HEK293 (cell line): Measurements from ENCODE around the gene A4GALT.

Source experiments
- CTCF ChIA-PET: fragments of 350-600 bp; formaldehyde crosslinking; extraction: SDS; loops from one replicate; lab custom pipeline; 2021; ENCODE audit warnings: antibody characterized with exemption; lab: Yijun Ruan, JAX
- POLR2A ChIA-PET: fragments of 300-600 bp; formaldehyde crosslinking; extraction: SDS; loops from one replicate; lab custom pipeline; 2020; ENCODE audit warnings: antibody characterized with exemption, inconsistent platforms; lab: Yijun Ruan, JAX
- H3K27ac ChIP-seq: fragments of 200-500 bp; sonication (Bioruptor generic); 2 replicates; pipeline ENCODE4 v1.5.1; 2014; ENCODE audit warnings: low read depth, low read length, control low read depth, inconsistent platforms; ENCODE audit errors: extremely low read depth
- H3K36me3 ChIP-seq, 2 experiments: fragments of 200-500 bp in 1 of 2; sonication (Bioruptor generic) in 1 of 2; 1 replicate in 1 of 2; 2 replicates in 1 of 2; pipeline ENCODE4 v1.5.1; 2014 to 2017; ENCODE audit warnings: inconsistent platforms in 2 of 2, low read length in 2 of 2; ENCODE audit not compliant: control insufficient read depth in 2 of 2, insufficient read depth in 1 of 2
- H3K4me1 ChIP-seq: fragments of 200-500 bp; sonication (Bioruptor generic); 2 replicates; pipeline ENCODE4 v1.5.1; 2014; ENCODE audit warnings: mild to moderate bottlenecking, low read length, inconsistent platforms; ENCODE audit not compliant: control insufficient read depth, insufficient read depth
- H3K4me3 ChIP-seq: 2 replicates; pipeline ENCODE4 v1.5.1; 2011; ENCODE audit warnings: low read depth, mild to moderate bottlenecking, control low read depth, low read length, moderate library complexity
- H3K9me3 ChIP-seq: fragments of 200-500 bp; sonication (Bioruptor generic); 2 replicates; pipeline ENCODE4 v1.5.1; 2014; ENCODE audit warnings: low read depth, low read length, inconsistent platforms; ENCODE audit not compliant: control insufficient read depth, insufficient read depth
- HOXA7 ChIP-seq: sonication (generic); formaldehyde crosslinking; IDR thresholded peaks from 2 replicates; pipeline ENCODE4 v1.8.1; 2022; ENCODE audit warnings: missing genetic modification reagents, borderline replicate concordance
- KLF16 ChIP-seq: fragments of 450-650 bp; formaldehyde crosslinking; IDR thresholded peaks from 2 replicates; pipeline ENCODE4 v1.5.1; 2017; ENCODE audit warnings: missing biosample characterization, missing genetic modification characterization
- MZF1 ChIP-seq: fragments of 450-650 bp; formaldehyde crosslinking; IDR thresholded peaks from 2 replicates; pipeline ENCODE4 v1.5.1; 2017; ENCODE audit warnings: missing biosample characterization, missing genetic modification characterization, borderline replicate concordance
- PRDM1 ChIP-seq: fragments of 450-650 bp; formaldehyde crosslinking; IDR thresholded peaks from 2 replicates; pipeline ENCODE4; 2016; ENCODE audit warnings: missing biosample characterization, missing genetic modification characterization
- SCRT2 ChIP-seq: fragments of 450-650 bp; formaldehyde crosslinking; IDR thresholded peaks from 2 replicates; pipeline ENCODE4 v1.5.1; 2016; ENCODE audit warnings: missing biosample characterization, missing genetic modification characterization
- TRIM28 ChIP-seq: IDR thresholded peaks from 2 replicates; pipeline ENCODE4 v1.6.1; 2011; ENCODE audit warnings: low read length, control low read depth, borderline replicate concordance
- ZBTB20 ChIP-seq: fragments of 450-650 bp; formaldehyde crosslinking; IDR thresholded peaks from 2 replicates; pipeline ENCODE4 v1.5.1; 2016; ENCODE audit warnings: missing biosample characterization, missing genetic modification characterization
- ZNF169 ChIP-seq: fragments of 450-650 bp; formaldehyde crosslinking; IDR thresholded peaks from 2 replicates; pipeline ENCODE4 v1.5.1; 2016; ENCODE audit warnings: missing biosample characterization, missing genetic modification characterization
- ZNF174 ChIP-seq: fragments of 450-650 bp; formaldehyde crosslinking; IDR thresholded peaks from 2 replicates; pipeline ENCODE4 v1.5.0; 2017; ENCODE audit warnings: missing biosample characterization, mild to moderate bottlenecking, missing genetic modification characterization
- ZNF416 ChIP-seq: fragments of 450-650 bp; formaldehyde crosslinking; IDR thresholded peaks from 2 replicates; pipeline ENCODE4 v1.5.1; 2016; ENCODE audit warnings: missing biosample characterization, missing genetic modification characterization
- ZNF426 ChIP-seq: fragments of 450-650 bp; formaldehyde crosslinking; IDR thresholded peaks from 2 replicates; pipeline ENCODE4 v1.5.1; 2017; ENCODE audit warnings: missing biosample characterization, missing genetic modification characterization, mild to moderate bottlenecking, inconsistent platforms, moderate library complexity
- ZNF48 ChIP-seq: fragments of 450-650 bp; formaldehyde crosslinking; IDR thresholded peaks from 2 replicates; pipeline ENCODE4 v1.5.1; 2016; ENCODE audit warnings: missing biosample characterization, missing genetic modification characterization
- ZNF501 ChIP-seq: fragments of 450-650 bp; formaldehyde crosslinking; IDR thresholded peaks from 2 replicates; pipeline ENCODE4 v1.5.1; 2016; ENCODE audit warnings: missing biosample characterization, missing genetic modification characterization
- ZNF530 ChIP-seq: fragments of 450-650 bp; formaldehyde crosslinking; IDR thresholded peaks from 2 replicates; pipeline ENCODE4 v1.5.1; 2016; ENCODE audit warnings: low read depth, missing biosample characterization, missing genetic modification characterization
- ZNF571 ChIP-seq: fragments of 450-650 bp; formaldehyde crosslinking; IDR thresholded peaks from 2 replicates; pipeline ENCODE4 v1.5.0; 2017; ENCODE audit warnings: missing biosample characterization, missing genetic modification characterization
- TF ChIP-seq, protein P1 (sequence below): fragments of 450-650 bp; formaldehyde crosslinking; IDR thresholded peaks from 2 replicates; pipeline ENCODE4 v1.5.1; 2016; ENCODE audit warnings: missing biosample characterization, missing genetic modification characterization
- TF ChIP-seq, protein P2 (sequence below): fragments of 450-650 bp; formaldehyde crosslinking; IDR thresholded peaks from 2 replicates; pipeline ENCODE4 v1.5.1; 2016; ENCODE audit warnings: missing biosample characterization, missing genetic modification characterization
- TF ChIP-seq, protein P3 (sequence below): fragments of 450-650 bp; IDR thresholded peaks from 2 replicates; pipeline ENCODE4 v1.5.1; 2018; ENCODE audit warnings: missing biosample characterization, missing genetic modification characterization
- TF ChIP-seq, protein P4 (sequence below): fragments of 450-650 bp; formaldehyde crosslinking; IDR thresholded peaks from 2 replicates; pipeline ENCODE4 v1.5.1; 2016; ENCODE audit warnings: missing biosample characterization, missing genetic modification characterization
- TF ChIP-seq, protein P5 (sequence below): fragments of 450-650 bp; formaldehyde crosslinking; IDR thresholded peaks from 2 replicates; pipeline ENCODE4 v1.5.1; 2016; ENCODE audit warnings: missing biosample characterization, missing genetic modification characterization
- TF ChIP-seq, protein P6 (sequence below): fragments of 450-650 bp; formaldehyde crosslinking; IDR thresholded peaks from 2 replicates; pipeline ENCODE4 v1.5.1; 2016; ENCODE audit warnings: missing biosample characterization, missing genetic modification characterization
- TF ChIP-seq, protein P7 (sequence below): fragments of 450-650 bp; formaldehyde crosslinking; IDR thresholded peaks from 2 replicates; pipeline ENCODE4 v1.5.1; 2016; ENCODE audit warnings: missing biosample characterization, missing genetic modification characterization

The A4GALT gene

DNA sequence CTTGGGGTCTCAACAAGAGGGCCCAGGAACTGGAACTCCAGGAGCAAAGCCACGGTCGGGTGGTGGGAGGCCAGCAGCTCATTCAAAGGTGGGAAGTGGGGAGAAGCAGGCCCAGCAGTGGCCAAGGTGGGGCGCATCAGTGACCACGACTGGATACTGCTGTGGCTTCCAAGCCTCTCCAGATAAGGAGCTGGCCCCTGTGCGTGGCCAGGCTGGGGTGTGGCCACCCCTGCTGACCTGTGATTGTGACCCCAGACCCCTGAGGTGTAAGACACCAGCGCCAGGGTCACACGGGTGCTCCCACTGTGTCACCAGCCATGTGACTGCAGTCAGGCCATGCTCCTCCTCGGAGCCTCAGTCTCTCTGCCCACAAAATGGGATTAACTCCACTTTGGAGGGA, 20.3 kb downstream of the A4GALT start:
- no peaks in the 10 kb centered on the region for H3K36me3 ChIP-seq
- no peaks in the 10 kb centered on the region for H3K9me3 ChIP-seq
- POLR2A ChIA-PET = no interaction called here
- CTCF ChIA-PET = interaction anchor here (0.8 kb wide), 1 partner anchor 9 kb away, joined by 3 read pairs; no protein-coding TSS in a partner anchor
- H3K27ac ChIP-seq = no peak overlapping the region
- no peaks in the 10 kb centered on the region for H3K4me1 ChIP-seq
- no peak for TF ChIP-seq SCRT2 (tag by site-specific recombination)
- TF ChIP-seq, protein P1, sequence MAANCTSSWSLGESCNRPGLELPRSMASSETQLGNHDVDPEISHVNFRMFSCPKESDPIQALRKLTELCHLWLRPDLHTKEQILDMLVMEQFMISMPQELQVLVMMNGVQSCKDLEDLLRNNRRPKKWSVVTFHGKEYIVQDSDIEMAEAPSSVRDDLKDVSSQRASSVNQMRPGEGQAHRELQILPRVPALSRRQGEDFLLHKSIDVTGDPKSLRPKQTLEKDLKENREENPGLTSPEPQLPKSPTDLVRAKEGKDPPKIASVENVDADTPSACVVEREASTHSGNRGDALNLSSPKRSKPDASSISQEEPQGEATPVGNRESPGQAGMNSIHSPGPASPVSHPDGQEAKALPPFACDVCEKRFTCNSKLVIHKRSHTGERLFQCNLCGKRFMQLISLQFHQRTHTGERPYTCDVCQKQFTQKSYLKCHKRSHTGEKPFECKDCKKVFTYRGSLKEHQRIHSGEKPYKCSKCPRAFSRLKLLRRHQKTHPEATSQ = no peak
- TF ChIP-seq, protein P2, sequence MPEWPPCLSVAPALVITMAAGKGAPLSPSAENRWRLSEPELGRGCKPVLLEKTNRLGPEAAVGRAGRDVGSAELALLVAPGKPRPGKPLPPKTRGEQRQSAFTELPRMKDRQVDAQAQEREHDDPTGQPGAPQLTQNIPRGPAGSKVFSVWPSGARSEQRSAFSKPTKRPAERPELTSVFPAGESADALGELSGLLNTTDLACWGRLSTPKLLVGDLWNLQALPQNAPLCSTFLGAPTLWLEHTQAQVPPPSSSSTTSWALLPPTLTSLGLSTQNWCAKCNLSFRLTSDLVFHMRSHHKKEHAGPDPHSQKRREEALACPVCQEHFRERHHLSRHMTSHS (tag by site-specific recombination) = no peak
- TF ChIP-seq PRDM1 (tag by site-specific recombination) = no peak
- no peak for TF ChIP-seq ZNF416 (tag by site-specific recombination)
- TF ChIP-seq KLF16 (tag by site-specific recombination) = no peak
- TF ChIP-seq, protein P3, sequence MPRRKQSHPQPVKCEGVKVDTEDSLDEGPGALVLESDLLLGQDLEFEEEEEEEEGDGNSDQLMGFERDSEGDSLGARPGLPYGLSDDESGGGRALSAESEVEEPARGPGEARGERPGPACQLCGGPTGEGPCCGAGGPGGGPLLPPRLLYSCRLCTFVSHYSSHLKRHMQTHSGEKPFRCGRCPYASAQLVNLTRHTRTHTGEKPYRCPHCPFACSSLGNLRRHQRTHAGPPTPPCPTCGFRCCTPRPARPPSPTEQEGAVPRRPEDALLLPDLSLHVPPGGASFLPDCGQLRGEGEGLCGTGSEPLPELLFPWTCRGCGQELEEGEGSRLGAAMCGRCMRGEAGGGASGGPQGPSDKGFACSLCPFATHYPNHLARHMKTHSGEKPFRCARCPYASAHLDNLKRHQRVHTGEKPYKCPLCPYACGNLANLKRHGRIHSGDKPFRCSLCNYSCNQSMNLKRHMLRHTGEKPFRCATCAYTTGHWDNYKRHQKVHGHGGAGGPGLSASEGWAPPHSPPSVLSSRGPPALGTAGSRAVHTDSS = no peak
- TF ChIP-seq, protein P4, sequence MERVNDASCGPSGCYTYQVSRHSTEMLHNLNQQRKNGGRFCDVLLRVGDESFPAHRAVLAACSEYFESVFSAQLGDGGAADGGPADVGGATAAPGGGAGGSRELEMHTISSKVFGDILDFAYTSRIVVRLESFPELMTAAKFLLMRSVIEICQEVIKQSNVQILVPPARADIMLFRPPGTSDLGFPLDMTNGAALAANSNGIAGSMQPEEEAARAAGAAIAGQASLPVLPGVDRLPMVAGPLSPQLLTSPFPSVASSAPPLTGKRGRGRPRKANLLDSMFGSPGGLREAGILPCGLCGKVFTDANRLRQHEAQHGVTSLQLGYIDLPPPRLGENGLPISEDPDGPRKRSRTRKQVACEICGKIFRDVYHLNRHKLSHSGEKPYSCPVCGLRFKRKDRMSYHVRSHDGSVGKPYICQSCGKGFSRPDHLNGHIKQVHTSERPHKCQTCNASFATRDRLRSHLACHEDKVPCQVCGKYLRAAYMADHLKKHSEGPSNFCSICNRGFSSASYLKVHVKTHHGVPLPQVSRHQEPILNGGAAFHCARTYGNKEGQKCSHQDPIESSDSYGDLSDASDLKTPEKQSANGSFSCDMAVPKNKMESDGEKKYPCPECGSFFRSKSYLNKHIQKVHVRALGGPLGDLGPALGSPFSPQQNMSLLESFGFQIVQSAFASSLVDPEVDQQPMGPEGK (tag by site-specific recombination) = no peak
- no peak for TF ChIP-seq ZNF501
- no peak for TF ChIP-seq ZNF571 (tag by site-specific recombination)
- TF ChIP-seq, protein P5, sequence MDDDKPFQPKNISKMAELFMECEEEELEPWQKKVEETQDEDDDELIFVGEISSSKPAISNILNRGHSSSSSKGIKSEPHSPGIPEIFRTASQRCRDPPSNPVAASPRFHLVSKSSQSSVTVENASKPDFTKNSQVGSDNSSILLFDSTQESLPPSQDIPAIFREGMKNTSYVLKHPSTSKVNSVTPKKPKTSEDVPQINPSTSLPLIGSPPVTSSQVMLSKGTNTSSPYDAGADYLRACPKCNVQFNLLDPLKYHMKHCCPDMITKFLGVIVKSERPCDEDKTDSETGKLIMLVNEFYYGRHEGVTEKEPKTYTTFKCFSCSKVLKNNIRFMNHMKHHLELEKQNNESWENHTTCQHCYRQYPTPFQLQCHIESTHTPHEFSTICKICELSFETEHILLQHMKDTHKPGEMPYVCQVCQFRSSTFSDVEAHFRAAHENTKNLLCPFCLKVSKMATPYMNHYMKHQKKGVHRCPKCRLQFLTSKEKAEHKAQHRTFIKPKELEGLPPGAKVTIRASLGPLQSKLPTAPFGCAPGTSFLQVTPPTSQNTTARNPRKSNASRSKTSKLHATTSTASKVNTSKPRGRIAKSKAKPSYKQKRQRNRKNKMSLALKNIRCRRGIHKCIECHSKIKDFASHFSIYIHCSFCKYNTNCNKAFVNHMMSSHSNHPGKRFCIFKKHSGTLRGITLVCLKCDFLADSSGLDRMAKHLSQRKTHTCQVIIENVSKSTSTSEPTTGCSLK (tag by site-specific recombination) = no peak
- TF ChIP-seq ZNF426 (tag by site-specific recombination) = no peak
- no peak for TF ChIP-seq ZBTB20
- no peak for TF ChIP-seq ZNF174 (tag by site-specific recombination)
- no peak for TF ChIP-seq TRIM28
- TF ChIP-seq, protein P6, sequence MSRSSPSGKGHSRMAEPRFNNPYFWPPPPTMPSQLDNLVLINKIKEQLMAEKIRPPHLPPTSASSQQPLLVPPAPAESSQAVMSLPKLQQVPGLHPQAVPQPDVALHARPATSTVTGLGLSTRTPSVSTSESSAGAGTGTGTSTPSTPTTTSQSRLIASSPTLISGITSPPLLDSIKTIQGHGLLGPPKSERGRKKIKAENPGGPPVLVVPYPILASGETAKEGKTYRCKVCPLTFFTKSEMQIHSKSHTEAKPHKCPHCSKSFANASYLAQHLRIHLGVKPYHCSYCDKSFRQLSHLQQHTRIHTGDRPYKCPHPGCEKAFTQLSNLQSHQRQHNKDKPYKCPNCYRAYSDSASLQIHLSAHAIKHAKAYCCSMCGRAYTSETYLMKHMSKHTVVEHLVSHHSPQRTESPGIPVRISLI (tag by site-specific recombination) = no peak
- no peak overlapping the region for H3K4me3 ChIP-seq

DNA sequence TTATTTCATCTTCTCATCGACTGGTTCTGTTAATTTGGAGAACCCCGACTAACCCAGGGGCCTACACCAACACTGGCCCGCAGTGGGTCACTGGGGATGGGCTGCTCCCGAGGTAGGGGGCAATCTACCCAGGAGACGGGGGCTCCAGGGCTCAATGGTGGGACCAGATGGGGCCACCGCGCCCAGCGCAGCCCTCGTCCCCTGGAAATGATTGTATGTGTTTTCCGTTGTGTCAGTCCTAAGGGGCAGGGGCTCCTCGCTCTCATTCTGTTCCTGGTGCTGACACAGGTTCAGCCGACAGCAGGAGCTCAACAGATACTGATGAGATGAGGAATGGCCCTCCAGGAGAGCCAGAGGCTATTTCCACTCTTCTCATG, 20.7 kb downstream of the A4GALT start:
- H3K9me3 ChIP-seq = no peaks in the 10 kb centered on the region
- H3K4me3 ChIP-seq = no peak overlapping the region
- H3K27ac ChIP-seq = no peak overlapping the region
- no peaks in the 10 kb centered on the region for H3K4me1 ChIP-seq
- no peaks in the 10 kb centered on the region for H3K36me3 ChIP-seq
- ChIA-PET POLR2A (no interaction called here), CTCF (interaction anchor here (0.8 kb wide), 1 partner anchor 10 kb away, joined by 3 read pairs; no protein-coding TSS in a partner anchor)
- TF ChIP-seq, protein P7, sequence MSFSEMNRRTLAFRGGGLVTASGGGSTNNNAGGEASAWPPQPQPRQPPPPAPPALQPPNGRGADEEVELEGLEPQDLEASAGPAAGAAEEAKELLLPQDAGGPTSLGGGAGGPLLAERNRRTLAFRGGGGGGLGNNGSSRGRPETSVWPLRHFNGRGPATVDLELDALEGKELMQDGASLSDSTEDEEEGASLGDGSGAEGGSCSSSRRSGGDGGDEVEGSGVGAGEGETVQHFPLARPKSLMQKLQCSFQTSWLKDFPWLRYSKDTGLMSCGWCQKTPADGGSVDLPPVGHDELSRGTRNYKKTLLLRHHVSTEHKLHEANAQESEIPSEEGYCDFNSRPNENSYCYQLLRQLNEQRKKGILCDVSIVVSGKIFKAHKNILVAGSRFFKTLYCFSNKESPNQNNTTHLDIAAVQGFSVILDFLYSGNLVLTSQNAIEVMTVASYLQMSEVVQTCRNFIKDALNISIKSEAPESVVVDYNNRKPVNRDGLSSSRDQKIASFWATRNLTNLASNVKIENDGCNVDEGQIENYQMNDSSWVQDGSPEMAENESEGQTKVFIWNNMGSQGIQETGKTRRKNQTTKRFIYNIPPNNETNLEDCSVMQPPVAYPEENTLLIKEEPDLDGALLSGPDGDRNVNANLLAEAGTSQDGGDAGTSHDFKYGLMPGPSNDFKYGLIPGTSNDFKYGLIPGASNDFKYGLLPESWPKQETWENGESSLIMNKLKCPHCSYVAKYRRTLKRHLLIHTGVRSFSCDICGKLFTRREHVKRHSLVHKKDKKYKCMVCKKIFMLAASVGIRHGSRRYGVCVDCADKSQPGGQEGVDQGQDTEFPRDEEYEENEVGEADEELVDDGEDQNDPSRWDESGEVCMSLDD (tag by site-specific recombination) = no peak
- TF ChIP-seq ZNF169 = no peak
- no peak for TF ChIP-seq HOXA7 (CRISPR knock-in tag)
- TF ChIP-seq, protein P3 = no peak
- TF ChIP-seq MZF1 (tag by site-specific recombination) = no peak
- TF ChIP-seq ZNF48 (tag by site-specific recombination) = no peak
- TF ChIP-seq ZNF530 = no peak
